ENCODE results near the gene RABGAP1L.
"Not testable (repeated sequence)": the region's sequence is repeated elsewhere in the genome, so short reads cannot be mapped to it uniquely, and the experiment has no call there.

The RABGAP1L gene

GRCh38 chr1:174153825-174154107 is 5.6 kb upstream of the RABGAP1L start:
- no peak for DNase-seq (ENCODE audit: low read depth)

GRCh38 chr1:174156437-174156836 is 2.9 kb upstream of the RABGAP1L start:
- DNase-seq (ENCODE audit: low read depth) = no peak

GRCh38 chr1:174157157-174157806 is 2.0 kb upstream of the RABGAP1L start:
- no peak for DNase-seq (ENCODE audit: low read depth)

GRCh38 chr1:174158767-174159251 is 511 bp upstream of the RABGAP1L start:
- DNase-seq (ENCODE audit: low read depth) = no peak

GRCh38 chr1:174160109-174160473 is 771 bp downstream of the RABGAP1L start:
- no peak for DNase-seq (ENCODE audit: low read depth)

GRCh38 chr1:174160603-174161002 is 1.3 kb downstream of the RABGAP1L start:
- DNase-seq (ENCODE audit: low read depth) = no peak

- DNase-seq (ENCODE audit: low read depth) = no peak
Measured at GRCh38 chr1:174161813-174162212, 2.5 kb downstream of the RABGAP1L start.

- DNase-seq (ENCODE audit: low read depth) = no peak
Measured at GRCh38 chr1:174164826-174165225, 5.5 kb downstream of the RABGAP1L start.

GRCh38 chr1:174165471-174166137 is 6.3 kb downstream of the RABGAP1L start:
- DNase-seq (ENCODE audit: low read depth) = no peak

- no peak for DNase-seq (ENCODE audit: low read depth)
Measured at GRCh38 chr1:174166530-174167264, 7.4 kb downstream of the RABGAP1L start.

- DNase-seq (ENCODE audit: low read depth) = no peak
Measured at GRCh38 chr1:174167265-174167803, 8.0 kb downstream of the RABGAP1L start.

GRCh38 chr1:174169342-174169741 is 10.0 kb downstream of the RABGAP1L start:
- DNase-seq (ENCODE audit: low read depth) = no peak

GRCh38 chr1:174171073-174171472 is 11.8 kb downstream of the RABGAP1L start:
- no peak for DNase-seq (ENCODE audit: low read depth)

- no peak for DNase-seq (ENCODE audit: low read depth)
Measured at GRCh38 chr1:174174461-174175329, 15.4 kb downstream of the RABGAP1L start.

GRCh38 chr1:174178459-174178858 is 19.1 kb downstream of the RABGAP1L start:
- not testable (repeated sequence) for DNase-seq (ENCODE audit: low read depth)

- no peak for DNase-seq (ENCODE audit: low read depth)
Measured at GRCh38 chr1:174189428-174190062, 30.2 kb downstream of the RABGAP1L start.

- DNase-seq (ENCODE audit: low read depth) = no peak
Measured at GRCh38 chr1:174190691-174191199, 31.4 kb downstream of the RABGAP1L start.

GRCh38 chr1:174191349-174191862 is 32.1 kb downstream of the RABGAP1L start:
- DNase-seq (ENCODE audit: low read depth) = no peak

GRCh38 chr1:174194461-174194860 is 35.1 kb downstream of the RABGAP1L start:
- DNase-seq (ENCODE audit: low read depth) = no peak

- no peak for DNase-seq (ENCODE audit: low read depth)
Measured at GRCh38 chr1:174197088-174197487, 37.8 kb downstream of the RABGAP1L start.

GRCh38 chr1:174197547-174197946 is 38.2 kb downstream of the RABGAP1L start:
- DNase-seq (ENCODE audit: low read depth) = no peak

Data from stimulated activated CD8-positive, alpha-beta memory T cell treated with anti-CD3 and anti-CD28 coated beads, Interleukin-12 subunit alpha, Interleukin-12 subunit beta, amount 100 ng/mL, for 4 hours (primary cell).